Muscle of back (tissue), 11 donors: Measurements from ENCODE around the gene STXBP4. TPM values are rescaled to one million over a fixed set of nuclear protein-coding genes. Genes with fewer than 3 reads are reported as not detected.

Source experiments
- DNase-seq, 3 donors: peaks; one replicate each; pipeline versions ENCODE4 v3.0.0 to v3.0.0-alpha.2; 2013
- polyA plus RNA-seq, 10 donors: library from polyadenylated mRNA; unstranded; fragments of 120-200 nt; gene quantifications; one replicate each; pipeline ENCODE4 v1.2.1, GENCODE V29; 2013; ENCODE audit not compliant: insufficient read length in 10 of 10

Gene STXBP4
- polyA plus RNA-seq, 10 donors: 3.8 to 5.6 (median 4.8) TPM

GRCh38 chr17:55219459-55219858 is 250.9 kb downstream of the STXBP4 start:
- DNase-seq: no peak

GRCh38 chr17:55219934-55220333 is 251.4 kb downstream of the STXBP4 start:
- peak in 2 of 3 donors; percentile 64 to 65 for DNase-seq

Other genes starting within 250 kb of the STXBP4 start
- 10 to 100 TPM in 2 of 10 donors, 1 to 10 TPM in 8; 4.2 to 16.1 (median 6.3) TPM for gene TOM1L1, start 67.9 kb upstream of the STXBP4 start, polyA plus RNA-seq
- gene COX11, start 111 bp upstream of the STXBP4 start, polyA plus RNA-seq: 10 to 100 TPM; 30.6 to 43.0 (median 36.1) TPM